Peyer's patch (tissue), 4 donors: ENCODE measurements around the gene PDE12.

Experiments
- CTCF ChIP-seq, 6 experiments: fragments of 450-650 bp in 4 of 6; fragments of 200-600 bp in 2 of 6; sonication (generic) in 1 of 6; IDR thresholded peaks; one replicate each; pipeline ENCODE4 v1.5.1; 2017 to 2019; ENCODE audit warnings: antibody characterized with exemption in 6 of 6, mild to moderate bottlenecking in 3 of 6, moderate library complexity in 1 of 6
- POLR2A ChIP-seq, 2 donors: fragments of 450-650 bp; IDR thresholded peaks; one replicate each; pipeline ENCODE4 v1.5.1; 2017; ENCODE audit warnings: antibody characterized with exemption in 2 of 2, mild to moderate bottlenecking in 2 of 2, moderate library complexity in 2 of 2

- no peak for TF ChIP-seq POLR2A (IDR thresholded peaks at IDR 0.05)
- peak in 3 of 6 experiments; percentile 9 to 25 (median 20) for TF ChIP-seq CTCF (IDR thresholded peaks at IDR 0.05)
Observed at GRCh38 chr3:57582474-57583168, 26.5 kb downstream of the PDE12 start.
